Activated CD8-positive, alpha-beta memory T cell treated with anti-CD3 and anti-CD28 coated beads, Interleukin-2, amount 50 U/mL, for 48 hours (primary cell): ENCODE measurements around the gene CHST8.

Source experiments
- DNase-seq: peaks from one replicate; pipeline ENCODE4 v3.0.0-alpha.2; 2020

Gene CHST8

DNA sequence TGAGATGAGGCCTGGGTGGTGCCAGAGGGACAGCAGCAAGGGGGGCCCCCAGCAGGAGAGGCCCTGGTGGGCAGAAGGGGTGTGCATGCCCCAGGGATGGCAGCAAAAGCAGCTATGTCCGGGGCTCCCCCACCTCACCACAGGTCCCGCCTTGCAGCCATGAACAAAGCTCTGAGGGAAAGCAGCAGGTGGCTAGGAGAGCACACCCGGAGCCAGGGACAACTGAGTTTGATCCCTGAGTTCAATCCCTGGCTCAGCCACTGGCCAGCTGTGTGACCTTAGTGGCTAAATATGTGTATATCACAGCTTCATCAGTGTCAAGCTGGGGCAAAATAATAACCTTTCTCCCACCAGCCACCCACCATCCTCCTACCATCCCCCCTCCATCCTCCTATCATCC, 127.3 kb downstream of the CHST8 start:
- no peak for DNase-seq

DNA sequence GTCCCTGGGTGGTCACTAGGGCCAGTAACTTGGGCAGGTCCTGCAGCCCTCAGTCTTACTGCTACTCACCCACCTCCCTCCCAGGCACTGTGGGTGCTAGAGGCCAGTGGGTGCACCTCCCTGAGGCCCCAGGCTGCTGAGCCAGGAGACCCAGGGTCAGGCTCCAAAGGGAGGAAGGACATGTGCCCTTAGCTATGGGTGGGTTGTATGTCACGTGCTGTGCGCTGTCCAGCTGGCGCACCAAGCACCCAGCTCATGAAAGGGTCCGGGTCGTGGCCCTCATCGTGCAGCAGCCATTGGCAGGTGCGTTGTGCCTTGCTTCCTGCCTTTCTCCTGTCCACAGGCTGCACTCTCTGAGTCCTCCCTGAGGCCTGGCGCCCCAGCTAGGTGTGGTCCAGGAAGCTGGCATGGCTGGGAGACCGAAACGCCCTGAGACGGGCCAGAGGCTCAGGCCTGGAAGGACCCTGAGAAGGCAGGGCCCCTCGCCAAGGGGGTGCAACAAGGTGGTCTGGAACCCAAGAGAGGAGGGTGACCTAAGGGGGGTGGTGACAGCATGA, 127.9 kb downstream of the CHST8 start:
- DNase-seq, result no peak

DNA sequence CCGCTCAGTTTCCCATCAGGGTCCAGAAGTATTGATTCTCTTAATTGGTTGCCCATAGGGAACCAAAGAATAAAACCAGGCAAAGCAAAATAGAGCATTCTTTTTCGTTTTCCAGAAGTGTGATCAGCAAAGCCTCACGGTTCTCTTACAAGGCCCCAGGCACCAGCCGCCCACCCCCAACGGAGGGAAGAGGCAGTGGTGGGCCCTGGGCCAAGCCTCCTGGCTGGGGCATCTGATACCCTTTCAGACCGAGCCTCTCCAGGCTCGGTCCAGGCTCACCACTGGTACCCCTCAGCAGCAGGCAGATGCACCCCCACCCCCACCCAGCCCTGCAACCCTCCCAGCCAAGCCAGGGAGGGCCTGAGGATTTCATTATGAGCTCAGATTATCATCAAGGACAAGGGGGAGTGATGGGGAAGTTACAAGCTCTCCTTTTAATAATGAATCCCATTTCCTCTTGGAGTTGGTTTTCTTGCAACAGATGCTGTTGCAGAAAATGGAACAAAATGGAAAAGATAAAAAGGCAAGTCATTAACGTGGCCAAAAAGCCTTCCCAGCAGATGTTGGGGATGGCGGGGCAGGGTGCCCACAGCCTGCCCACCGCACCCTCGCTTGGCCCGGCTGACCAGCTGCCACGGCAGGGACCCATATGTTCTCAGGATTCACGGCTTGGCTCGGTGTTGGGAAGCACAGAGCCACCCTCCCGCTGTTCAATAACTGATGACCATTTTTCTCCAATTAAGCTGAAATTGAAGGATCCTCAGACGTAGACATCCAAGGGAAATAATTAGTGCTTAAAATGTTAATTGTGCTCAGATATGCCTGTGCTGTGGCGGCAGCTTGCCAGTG, 129.1 kb downstream of the CHST8 start:
- no peak for DNase-seq

DNA sequence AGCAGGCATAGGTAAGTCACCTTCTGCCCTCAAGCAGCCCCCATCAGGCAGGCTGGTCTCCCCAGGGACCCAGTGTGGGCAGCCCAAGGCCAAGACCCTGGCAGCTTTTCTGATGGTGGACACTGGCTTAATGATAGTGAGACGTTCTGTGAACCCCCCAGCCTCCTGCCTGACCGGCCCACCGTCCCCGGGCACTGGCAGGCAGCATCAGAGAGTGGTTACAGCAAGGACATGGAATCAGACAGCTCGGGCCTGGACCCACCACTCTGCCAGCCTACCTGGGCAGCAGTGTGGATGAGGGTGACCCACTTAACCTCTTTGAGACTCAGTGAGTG, 129.7 kb downstream of the CHST8 start:
- DNase-seq, result no peak

DNA sequence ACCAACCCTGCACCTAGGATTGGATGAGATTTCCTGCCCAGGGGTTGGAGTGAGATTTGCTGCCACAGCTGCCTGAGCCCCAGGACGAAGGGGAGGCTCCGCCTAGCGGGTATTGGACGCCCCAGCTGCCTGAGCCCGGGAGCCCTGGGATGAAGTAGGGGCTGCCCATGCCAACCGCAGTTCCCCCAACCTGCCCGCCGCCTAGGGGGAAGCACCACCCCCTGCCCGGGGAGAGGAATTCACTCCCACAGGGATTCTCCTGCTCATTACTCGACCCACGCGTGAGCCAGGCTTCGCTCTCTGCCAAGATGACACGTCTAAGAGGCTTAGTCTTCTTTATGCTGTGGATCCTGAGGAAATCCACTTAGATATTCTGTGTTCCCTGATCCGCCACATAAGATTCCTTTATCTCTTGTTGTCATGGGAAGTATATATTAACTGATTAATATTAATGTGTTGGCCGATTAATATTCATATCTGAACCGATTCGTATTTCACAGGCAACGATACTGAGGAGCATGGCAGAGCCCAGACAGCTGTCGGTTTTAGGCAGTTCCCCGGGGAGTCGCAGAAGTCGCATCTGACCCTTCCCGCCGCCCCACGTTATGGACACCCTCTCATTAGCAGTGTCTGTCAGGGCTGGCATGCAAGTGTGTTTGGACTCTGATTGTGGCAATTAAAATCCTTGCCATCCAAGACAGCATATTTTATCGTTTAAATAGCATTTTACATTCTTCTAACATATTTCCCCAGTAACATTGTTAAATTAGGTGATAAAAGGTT, 130.5 kb downstream of the CHST8 start:
- DNase-seq, result no peak

DNA sequence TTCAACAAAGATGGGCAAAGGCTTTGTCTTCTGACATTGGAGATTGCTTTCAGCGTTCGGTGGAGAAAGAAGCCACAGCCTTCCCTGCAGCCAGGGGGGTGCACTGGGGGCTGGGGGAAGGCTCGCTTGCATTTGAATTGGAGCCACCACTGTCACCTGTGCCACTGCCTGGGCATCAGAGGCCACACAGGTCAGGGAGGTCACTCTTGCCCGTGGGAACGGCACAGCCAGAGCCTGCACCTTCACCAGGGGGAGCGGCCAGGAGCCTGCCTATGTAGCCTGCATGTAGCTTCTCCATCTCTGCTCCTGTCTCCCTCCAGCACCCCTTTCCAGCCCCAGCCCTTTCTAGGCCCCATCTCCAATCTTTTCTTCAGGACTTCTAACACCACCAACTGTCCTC, 131.2 kb downstream of the CHST8 start:
- DNase-seq, result no peak

DNA sequence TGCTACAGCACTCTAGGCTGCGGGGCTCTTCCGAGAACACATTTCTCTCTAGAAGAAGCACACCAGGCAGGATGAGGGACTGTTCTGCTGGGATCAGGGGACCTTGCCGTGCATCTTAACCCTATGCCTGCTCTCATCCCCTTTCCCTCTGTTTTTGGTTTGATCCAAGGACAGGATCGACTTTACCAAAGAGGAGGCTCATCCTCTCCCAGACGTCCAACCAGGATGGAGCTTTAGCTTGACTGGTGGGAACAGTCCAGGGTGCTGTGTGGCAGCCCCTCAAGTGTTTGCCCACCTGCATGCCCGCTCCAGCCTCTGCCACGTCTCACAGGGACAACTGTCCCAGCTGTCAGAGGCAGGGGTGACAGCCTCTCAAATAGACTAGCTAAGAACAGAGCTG, 132.6 kb downstream of the CHST8 start:
- DNase-seq, result no peak

DNA sequence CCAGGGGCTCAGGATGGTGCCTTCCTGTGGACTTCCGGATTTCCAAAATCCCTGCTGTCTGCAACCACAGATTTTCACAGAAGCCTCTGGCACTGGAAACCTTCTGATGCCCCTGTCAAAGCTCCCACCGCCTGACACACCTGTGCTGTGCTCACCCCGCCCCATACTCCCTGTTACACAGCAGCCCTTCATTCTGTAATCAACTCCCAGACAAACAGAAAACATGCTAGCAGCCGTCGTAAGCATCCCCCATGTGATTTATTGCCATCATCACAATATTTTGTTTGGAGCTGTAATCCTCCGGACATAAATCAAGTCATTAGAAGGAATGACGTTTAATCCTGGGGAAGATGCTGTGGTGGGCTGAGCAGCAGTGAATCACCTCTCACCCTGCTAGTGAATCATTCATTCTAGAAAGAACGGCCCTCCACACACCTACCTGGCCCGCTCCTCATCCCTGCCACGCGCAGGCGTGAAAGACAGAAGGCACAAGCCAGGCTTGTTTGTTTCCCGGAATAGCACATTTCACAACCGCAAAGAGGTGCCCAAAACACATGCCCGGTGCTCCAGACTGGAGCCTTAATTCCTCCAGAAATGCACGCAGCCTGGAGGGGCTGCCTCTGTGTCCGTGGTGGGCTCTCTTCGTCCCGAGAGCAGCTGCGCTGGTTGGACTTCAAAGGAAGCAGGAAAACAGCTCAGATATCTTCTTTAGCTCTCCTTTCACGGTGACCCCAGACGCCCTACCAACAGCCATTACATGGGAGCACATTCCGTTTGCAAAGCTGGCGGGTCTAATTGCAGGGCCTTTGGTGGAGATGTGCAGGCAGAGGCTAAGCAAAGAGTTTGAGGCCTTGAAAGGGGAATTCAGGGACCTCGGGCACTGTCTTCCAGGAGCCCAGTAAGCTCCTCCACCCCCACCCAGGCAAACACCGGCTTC, 133.6 kb downstream of the CHST8 start:
- no peak for DNase-seq

DNA sequence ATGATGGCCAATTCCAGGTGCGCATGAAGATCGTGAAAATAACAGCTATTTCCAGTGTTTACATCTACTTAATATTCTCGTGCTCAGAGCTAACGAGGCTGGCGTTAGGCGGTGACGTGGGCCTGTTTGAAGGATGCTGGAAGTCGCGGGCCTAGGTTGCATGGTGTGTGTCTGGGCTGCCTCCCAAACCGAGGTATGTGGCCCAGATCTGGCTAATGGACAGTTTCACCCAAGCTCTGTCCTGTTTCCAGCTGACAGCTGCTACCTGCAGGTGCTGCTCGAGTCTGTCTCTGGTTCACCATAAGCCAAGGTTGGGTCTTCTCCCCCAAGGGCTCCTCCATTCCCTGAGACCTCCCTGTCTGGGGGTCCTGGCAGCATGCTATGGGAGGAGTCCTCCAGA, 134.4 kb downstream of the CHST8 start:
- DNase-seq, result no peak

DNA sequence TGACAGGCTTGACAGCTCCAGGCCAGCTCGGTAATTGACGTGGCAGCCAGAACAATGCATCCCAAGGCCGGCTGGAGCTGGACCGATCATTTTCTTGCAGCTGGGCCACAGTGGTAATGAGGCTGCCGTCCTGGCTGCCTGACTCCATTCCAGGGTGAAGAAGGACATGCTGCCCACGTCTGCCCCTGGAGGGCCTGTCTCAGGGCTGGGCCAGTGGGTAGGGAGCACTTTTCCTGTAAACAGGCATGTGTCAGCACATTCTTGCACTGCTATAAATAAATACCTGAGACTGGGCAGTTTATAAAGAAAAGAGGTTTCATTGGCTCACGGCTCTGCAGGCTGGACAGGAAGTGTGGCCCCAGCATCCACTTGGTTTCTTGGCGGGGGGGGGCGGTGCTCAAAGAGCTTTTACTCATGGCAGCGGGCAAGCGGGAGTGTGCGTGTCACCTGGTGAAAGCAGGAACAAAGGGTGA, 136.8 kb downstream of the CHST8 start:
- no peak for DNase-seq

DNA sequence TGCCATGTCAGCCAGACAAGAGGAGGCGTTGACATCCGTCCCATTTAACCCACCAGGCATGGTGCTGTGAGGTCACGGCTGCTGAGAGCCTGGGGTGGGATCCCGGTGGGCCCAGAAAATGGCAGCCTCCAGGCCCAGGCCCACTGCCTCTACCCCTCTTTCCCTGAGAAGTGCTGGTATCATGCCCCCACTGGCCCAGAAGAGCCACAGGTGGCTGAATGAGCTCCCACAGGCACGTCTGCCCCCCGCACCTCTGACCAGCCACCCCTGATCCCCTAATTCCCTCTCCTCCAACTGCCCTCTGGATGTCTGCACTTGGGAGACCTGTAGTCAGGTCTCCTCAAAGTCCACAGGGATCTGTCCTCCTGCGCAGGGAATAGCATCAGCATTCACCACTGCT, 137.6 kb downstream of the CHST8 start:
- no peak for DNase-seq

DNA sequence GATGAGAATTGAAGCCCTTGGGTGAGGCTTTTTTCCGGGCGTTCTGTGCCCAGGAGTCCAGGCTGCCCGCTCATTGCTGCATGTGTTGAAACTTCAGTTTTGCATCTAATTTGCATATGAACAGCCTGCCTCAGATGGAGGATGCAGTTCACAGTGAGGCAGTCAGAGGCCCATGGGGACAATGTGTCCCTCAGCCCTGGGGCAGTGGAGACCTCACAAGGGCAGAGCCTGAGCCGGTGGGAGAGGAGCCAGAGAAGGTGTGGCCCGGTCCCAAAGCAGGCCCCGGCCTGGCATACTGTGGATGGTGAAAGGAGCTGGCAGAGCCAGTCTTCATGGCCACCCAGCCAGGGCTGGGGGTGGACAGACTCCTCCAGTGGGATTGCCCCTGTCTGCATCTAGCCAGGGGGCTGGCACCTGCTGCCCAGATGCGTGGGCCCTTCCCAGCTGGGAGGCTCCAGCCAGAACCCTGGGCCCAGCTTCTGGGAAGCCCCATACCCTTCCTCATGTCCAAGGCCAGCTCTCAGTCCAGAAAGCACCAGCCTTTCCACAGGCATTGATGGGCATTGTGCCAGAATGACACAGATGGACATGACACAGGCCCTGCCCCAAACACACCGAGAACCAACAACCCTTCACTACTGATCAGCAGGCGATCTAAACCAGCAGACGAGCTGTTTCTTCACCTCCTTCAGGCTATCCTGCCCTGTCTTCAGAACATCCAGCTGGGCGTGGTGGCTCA, 142.0 kb downstream of the CHST8 start:
- DNase-seq, result no peak

DNA sequence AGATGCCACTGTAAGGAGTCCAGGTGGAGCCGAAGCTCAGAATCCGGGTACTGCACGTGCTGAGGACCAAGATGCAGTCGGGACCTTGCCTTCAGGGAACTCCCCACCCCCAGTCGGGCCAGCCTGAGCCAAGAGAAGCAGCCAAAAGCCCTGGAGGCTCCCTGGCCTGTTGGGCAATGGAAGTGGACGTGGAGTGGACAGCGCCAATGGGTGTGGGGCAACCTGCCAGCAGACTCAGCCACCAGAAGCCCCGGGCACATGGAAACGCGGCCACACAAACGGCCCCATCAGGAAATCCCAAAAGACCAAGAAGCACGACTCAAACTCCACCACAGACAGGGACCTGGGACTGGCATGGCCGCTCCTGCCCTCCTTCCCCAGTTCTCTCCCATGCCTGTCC, 144.9 kb downstream of the CHST8 start:
- DNase-seq, result no peak

DNA sequence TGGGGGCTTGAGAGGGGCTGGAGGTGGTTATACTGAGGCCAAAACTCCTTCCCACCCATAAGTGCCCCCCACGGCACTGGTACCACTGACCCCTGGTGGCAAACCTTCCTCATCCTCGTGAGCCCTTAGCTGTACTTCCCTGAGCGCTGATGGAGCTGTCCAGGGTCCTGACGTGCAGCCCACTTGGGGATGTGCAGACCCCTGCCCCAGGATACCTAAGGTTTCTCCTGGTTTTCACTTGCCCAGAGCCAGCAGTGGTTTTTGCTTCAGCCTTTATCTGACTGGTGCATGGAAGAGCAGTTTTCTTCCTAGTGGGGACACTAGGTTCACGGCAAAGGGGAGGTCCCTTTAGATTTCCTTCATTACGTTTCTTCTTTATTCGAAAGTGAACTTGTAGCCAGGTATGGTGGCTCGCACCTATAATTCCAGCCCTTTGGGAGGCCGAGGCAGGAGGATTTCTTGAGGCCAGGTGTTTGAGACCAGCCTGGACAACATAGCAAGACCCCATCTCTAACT, 146.2 kb downstream of the CHST8 start:
- DNase-seq, result peak; percentile 72

DNA sequence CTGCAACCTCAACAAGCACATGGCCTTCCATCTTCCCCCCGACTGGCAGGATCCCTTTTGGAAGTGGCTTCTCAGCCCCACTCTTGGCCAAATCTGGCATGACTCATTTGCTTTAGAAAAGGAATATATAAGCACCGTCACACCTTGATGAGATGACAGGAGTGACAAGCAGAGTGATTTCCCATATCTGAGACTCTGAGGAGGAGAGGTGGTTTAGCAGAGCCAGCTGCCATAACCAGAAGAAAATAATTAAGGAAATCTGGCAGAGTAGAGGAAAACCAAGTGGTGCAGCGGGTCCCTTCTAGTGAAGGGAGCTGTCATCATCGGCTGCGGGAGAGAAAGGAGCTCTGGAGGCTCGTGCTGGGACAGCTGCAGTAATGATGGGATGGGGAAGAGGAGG, 147.5 kb downstream of the CHST8 start:
- no peak for DNase-seq

DNA sequence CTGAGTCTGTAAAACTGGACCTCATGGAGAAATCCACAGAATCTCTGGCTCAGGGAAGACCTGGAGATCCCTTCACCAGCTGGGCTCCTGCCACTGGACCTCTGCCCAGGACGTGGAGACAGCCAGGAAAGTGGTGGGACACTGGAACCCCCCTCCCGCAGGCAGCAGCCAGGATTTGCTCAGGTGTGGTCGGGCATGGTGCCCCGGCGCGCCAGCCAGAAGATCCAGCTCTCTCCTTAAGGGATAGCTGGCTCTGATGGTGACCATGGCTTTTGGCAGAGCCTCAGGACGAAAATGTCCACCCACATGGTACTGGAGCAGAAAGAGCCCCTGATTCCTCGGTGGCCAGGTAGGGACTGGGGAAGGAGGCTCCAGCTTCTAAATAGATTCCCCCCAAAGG, 148.4 kb downstream of the CHST8 start:
- DNase-seq, result no peak

DNA sequence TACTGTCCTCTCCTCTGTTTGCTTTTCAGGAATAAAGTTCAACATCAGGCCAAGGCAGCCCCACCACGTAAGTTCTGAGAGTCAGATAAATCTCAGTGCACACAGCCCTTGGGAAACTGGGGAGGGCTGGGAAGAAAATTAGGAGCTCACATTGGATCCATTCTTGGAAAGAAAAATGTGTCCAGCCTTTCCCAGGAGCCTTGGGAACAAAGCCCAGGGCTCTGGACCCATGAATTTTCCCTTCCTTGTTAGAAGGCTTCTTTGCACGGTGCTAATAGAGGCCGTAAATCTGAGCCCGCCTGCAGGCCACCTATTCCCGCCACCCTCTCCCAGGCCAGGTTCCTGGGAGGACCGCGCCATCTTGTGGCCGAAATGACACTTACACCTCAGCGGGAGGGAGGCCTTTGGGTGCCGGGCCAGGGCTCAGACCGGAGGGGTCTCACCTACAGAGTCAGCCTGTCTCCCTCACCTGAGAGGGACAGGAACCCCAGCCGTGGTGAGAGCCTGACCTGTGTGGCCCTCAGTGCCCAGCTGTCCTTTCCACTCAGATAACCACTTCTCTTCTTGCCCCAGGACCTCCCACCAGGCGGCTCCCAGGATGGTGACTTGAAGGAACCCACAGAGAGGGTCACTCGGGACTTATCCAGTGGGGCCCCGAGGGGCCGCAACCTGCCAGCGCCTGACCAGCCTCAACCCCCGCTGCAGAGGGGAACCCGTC, 149.8 kb downstream of the CHST8 start:
- DNase-seq, result peak; percentile 92

DNA sequence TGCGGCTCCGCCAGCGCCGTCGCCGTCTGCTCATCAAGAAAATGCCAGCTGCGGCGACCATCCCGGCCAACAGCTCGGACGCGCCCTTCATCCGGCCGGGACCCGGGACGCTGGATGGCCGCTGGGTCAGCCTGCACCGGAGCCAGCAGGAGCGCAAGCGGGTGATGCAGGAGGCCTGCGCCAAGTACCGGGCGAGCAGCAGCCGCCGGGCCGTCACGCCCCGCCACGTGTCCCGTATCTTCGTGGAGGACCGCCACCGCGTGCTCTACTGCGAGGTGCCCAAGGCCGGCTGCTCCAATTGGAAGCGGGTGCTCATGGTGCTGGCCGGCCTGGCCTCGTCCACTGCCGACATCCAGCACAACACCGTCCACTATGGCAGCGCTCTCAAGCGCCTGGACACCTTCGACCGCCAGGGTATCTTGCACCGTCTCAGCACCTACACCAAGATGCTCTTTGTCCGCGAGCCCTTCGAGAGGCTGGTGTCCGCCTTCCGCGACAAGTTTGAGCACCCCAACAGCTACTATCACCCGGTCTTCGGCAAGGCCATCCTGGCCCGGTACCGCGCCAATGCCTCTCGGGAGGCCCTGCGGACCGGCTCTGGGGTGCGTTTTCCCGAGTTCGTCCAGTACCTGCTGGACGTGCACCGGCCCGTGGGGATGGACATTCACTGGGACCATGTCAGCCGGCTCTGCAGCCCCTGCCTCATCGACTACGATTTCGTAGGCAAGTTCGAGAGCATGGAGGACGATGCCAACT, 150.5 kb downstream of the CHST8 start:
- DNase-seq, result no peak

DNA sequence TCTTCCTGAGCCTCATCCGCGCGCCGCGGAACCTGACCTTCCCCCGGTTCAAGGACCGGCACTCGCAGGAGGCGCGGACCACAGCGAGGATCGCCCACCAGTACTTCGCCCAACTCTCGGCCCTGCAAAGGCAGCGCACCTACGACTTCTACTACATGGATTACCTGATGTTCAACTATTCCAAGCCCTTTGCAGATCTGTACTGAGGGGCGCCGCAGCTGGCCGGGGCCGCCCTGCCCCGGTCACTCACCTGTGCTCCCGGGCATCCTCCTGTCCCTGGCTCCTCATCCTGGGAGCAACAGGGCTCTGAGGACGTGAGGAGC, 151.1 kb downstream of the CHST8 start:
- DNase-seq, result no peak
